PC-3 (cell line): Measurements from ENCODE around the gene CDH9. TPM values are rescaled to one million over a fixed set of nuclear protein-coding genes. Genes with fewer than 3 reads are reported as not detected.
A peak's percentile ranks its signal among the peaks of the same experiment; 100 is the strongest.

ENCODE experiments used
- ATAC-seq: fragments of 200-7000 bp; cut with Tn5 transposase; 2 replicates; pipeline ENCODE4 v1.9.1; 2020; ENCODE audit warnings: mild to moderate bottlenecking, moderate library complexity
- BruUV-seq: library from RNA; stranded (reverse); fragments of 400-500 nt; replicated peaks from 2 replicates; lab custom pipeline; 2021; lab: Mats Ljungman, UMichigan
- CTCF ChIA-PET: fragments of 300-600 bp; sonication (Branson Sonifier 250); formaldehyde crosslinking; loops from one replicate; lab custom pipeline; 2022; ENCODE audit warnings: antibody characterized with exemption; lab: Charles Lee
- POLR2A ChIA-PET: fragments of 300-600 bp; sonication (Branson Sonifier 250); formaldehyde crosslinking; loops from one replicate; lab custom pipeline; 2022; ENCODE audit warnings: antibody characterized with exemption; ENCODE audit not compliant: unreplicated experiment; lab: Charles Lee
- DNase-seq: peaks from one replicate; pipeline ENCODE4 v3.0.0-alpha.2; 2015
- H2AFZ ChIP-seq: fragments of 300-600 bp; sonication (generic); 2 replicates; pipeline ENCODE4 v1.6.0; 2016; ENCODE audit warnings: antibody characterized with exemption, low read length
- H3F3A ChIP-seq: fragments of 300-600 bp; sonication (generic); one replicate; pipeline ENCODE4 v1.6.0; 2017; ENCODE audit warnings: antibody characterized with exemption, low read length, control low read depth, mild to moderate bottlenecking; ENCODE audit not compliant: unreplicated experiment
- H3K27ac ChIP-seq: fragments of 300-600 bp; sonication (generic); 2 replicates; pipeline ENCODE4 v1.5.1; 2016; ENCODE audit warnings: mild to moderate bottlenecking, low read length
- H3K27me3 ChIP-seq: fragments of 300-600 bp; sonication (generic); 2 replicates; pipeline ENCODE4 v1.6.1; 2016; ENCODE audit warnings: low read length, mixed read lengths
- H3K36me3 ChIP-seq: fragments of 300-600 bp; sonication (generic); 2 replicates; pipeline ENCODE4 v1.6.1; 2016; ENCODE audit warnings: low read depth, mixed run types, low read length, mixed read lengths
- H3K4me1 ChIP-seq: fragments of 300-600 bp; sonication (generic); 2 replicates; pipeline ENCODE4 v1.5.1; 2016; ENCODE audit warnings: low read length; ENCODE audit not compliant: insufficient read depth
- H3K4me2 ChIP-seq: fragments of 300-600 bp; sonication (generic); 2 replicates; pipeline ENCODE4 v1.6.0; 2016; ENCODE audit warnings: low read length
- H3K4me3 ChIP-seq: fragments of 300-600 bp; sonication (generic); 2 replicates; pipeline ENCODE4 v1.5.1; 2016; ENCODE audit warnings: mild to moderate bottlenecking, low read length, mixed read lengths
- H3K79me2 ChIP-seq: fragments of 300-600 bp; sonication (generic); 2 replicates; pipeline ENCODE4 v1.6.1; 2017; ENCODE audit warnings: low read length, mixed read lengths
- H3K9ac ChIP-seq: fragments of 300-600 bp; sonication (generic); 2 replicates; pipeline ENCODE4 v1.6.0; 2016; ENCODE audit warnings: mild to moderate bottlenecking, low read length
- H3K9me2 ChIP-seq: fragments of 300-600 bp; sonication (generic); replicated peaks from 2 replicates; pipeline ENCODE4 v1.6.1; 2016; ENCODE audit warnings: mixed run types, low read length, mixed read lengths
- H3K9me3 ChIP-seq: fragments of 300-600 bp; sonication (generic); 2 replicates; pipeline ENCODE4 v1.6.1; 2016; ENCODE audit warnings: low read length, mixed read lengths
- H4K20me1 ChIP-seq: fragments of 300-600 bp; sonication (generic); 2 replicates; pipeline ENCODE4 v1.6.1; 2016; ENCODE audit warnings: low read length, mixed read lengths
- CTCF ChIP-seq: fragments of 300-600 bp; sonication (generic); conservative IDR thresholded peaks from 2 replicates; pipeline ENCODE4 v1.5.1; 2017; ENCODE audit warnings: antibody characterized with exemption, low read depth, mild to moderate bottlenecking, low read length
- EZH2 ChIP-seq: fragments of 300-600 bp; sonication (generic); IDR thresholded peaks from one replicate; pipeline ENCODE4 v1.6.1; 2017; ENCODE audit warnings: antibody characterized with exemption, mild to moderate bottlenecking, low read length; ENCODE audit not compliant: unreplicated experiment
- EZH2phosphoT487 ChIP-seq: fragments of 300-600 bp; sonication (generic); IDR thresholded peaks from 2 replicates; pipeline ENCODE4 v1.6.1; 2018; ENCODE audit warnings: mild to moderate bottlenecking, antibody characterized with exemption, low read length, borderline replicate concordance
- intact Hi-C: fragments of 100-400 bp; cut with micrococcal nuclease; formaldehyde crosslinking; loops from 2 replicates; pipeline ENCODE4 v1.9.0; 2023
- total RNA-seq: library from RNA; depleted of rRNA; stranded (reverse); fragments of >200 nt; gene quantifications from 2 replicates; pipeline ENCODE4 v1.2.3, GENCODE V29; 2014

Gene CDH9
- total RNA-seq, 1 experiment from 2014 or later = not detected

GRCh38 chr5:27026801-27027200 lies 11.6 kb downstream of the CDH9 start:
- peaks cover 5% of the 10 kb centered on the region for H3K4me1 ChIP-seq
- no peak overlapping the region for H3K4me2 ChIP-seq
- no peak overlapping the region for H3K4me3 ChIP-seq
- intact Hi-C loops = loop anchor here (5.0 to 10.0 kb wide), 6 partner anchors 378 to 1868 kb away; no protein-coding TSS in a partner anchor
- no peaks in the 10 kb centered on the region for H4K20me1 ChIP-seq
- H3K9ac ChIP-seq = no peak overlapping the region
- no TSS peak for BruUV-seq
- H3K27me3 ChIP-seq = no peaks in the 10 kb centered on the region
- DNase-seq (peak; percentile 80), ATAC-seq (peak; percentile 92)
- H3K9me3 ChIP-seq = no peaks in the 10 kb centered on the region
- no peak overlapping the region for H2AFZ ChIP-seq
- CTCF ChIA-PET = no interaction called here
- no peaks in the 10 kb centered on the region for H3K9me2 ChIP-seq
- no peaks in the 10 kb centered on the region for H3F3A ChIP-seq
- H3K27ac ChIP-seq = no peak overlapping the region
- POLR2A ChIA-PET = no interaction called here
- H3K36me3 ChIP-seq = no peaks in the 10 kb centered on the region
- TF ChIP-seq EZH2phosphoT487 (no peak), EZH2 (no peak), CTCF (no peak)
- no peaks in the 10 kb centered on the region for H3K79me2 ChIP-seq

- TF ChIP-seq EZH2 = no peak
- TF ChIP-seq CTCF = no peak
- no peak for TF ChIP-seq EZH2phosphoT487
- POLR2A ChIA-PET = no interaction called here
- CTCF ChIA-PET = no interaction called here
- peaks cover 5% of the 10 kb centered on the region for H3K4me1 ChIP-seq
- H3K9me2 ChIP-seq = no peaks in the 10 kb centered on the region
- H3K27ac ChIP-seq = no peak overlapping the region
- no peaks in the 10 kb centered on the region for H3K9me3 ChIP-seq
- no peak for DNase-seq
- H2AFZ ChIP-seq = no peak overlapping the region
- no peaks in the 10 kb centered on the region for H3K36me3 ChIP-seq
- H3K9ac ChIP-seq = no peak overlapping the region
- no peaks in the 10 kb centered on the region for H4K20me1 ChIP-seq
- no peaks in the 10 kb centered on the region for H3K79me2 ChIP-seq
- no peaks in the 10 kb centered on the region for H3F3A ChIP-seq
- no peak overlapping the region for H3K4me3 ChIP-seq
- H3K4me2 ChIP-seq = no peak overlapping the region
- intact Hi-C loops = loop anchor here (5.0 to 10.0 kb wide), 6 partner anchors 379 to 1869 kb away; no protein-coding TSS in a partner anchor
- BruUV-seq = no TSS peak
- ATAC-seq = no peak
- H3K27me3 ChIP-seq = no peaks in the 10 kb centered on the region
These were observed 12.3 kb downstream of the CDH9 start for GRCh38 chr5:27026063-27026462.

- Histone ChIP-seq H4K20me1 (no peaks in the 10 kb centered on the region), H3K27ac (no peak overlapping the region), H3K4me1 (no peaks in the 10 kb centered on the region), H3K36me3 (no peaks in the 10 kb centered on the region), H3K27me3 (no peaks in the 10 kb centered on the region), H3K9ac (no peak overlapping the region), H3K9me3 (no peaks in the 10 kb centered on the region), H3K4me2 (no peak overlapping the region), H3K4me3 (no peak overlapping the region), H3K79me2 (no peaks in the 10 kb centered on the region), H3F3A (no peaks in the 10 kb centered on the region), H2AFZ (no peak overlapping the region), H3K9me2 (no peaks in the 10 kb centered on the region)
- intact Hi-C loops = loop anchor here (5.0 to 10.0 kb wide), 7 partner anchors 383 to 1873 kb away; no protein-coding TSS in a partner anchor
- ATAC-seq = no peak
- no peak for TF ChIP-seq CTCF
- no peak for TF ChIP-seq EZH2phosphoT487
- no peak for TF ChIP-seq EZH2
- no TSS peak for BruUV-seq
- ChIA-PET CTCF (interaction anchor here (0.5 kb wide), 1 partner anchor 373 kb away, joined by 3 read pairs; no protein-coding TSS in a partner anchor), POLR2A (no interaction called here)
- no peak for DNase-seq
These were observed 16.9 kb downstream of the CDH9 start for GRCh38 chr5:27021471-27021870.
